NCI-H1092 treated with DMSO at 0.1 percent for 48 hours (cell line): ENCODE data around the gene INPP5A.
"Not testable (repeated sequence)": the region's sequence is repeated elsewhere in the genome, so short reads cannot be mapped to it uniquely, and the experiment has no call there.

Experiments used
- DNase-seq: peaks from one replicate; lab custom pipeline; 2025; lab: John Stamatoyannopoulos, UW

Gene INPP5A

DNA sequence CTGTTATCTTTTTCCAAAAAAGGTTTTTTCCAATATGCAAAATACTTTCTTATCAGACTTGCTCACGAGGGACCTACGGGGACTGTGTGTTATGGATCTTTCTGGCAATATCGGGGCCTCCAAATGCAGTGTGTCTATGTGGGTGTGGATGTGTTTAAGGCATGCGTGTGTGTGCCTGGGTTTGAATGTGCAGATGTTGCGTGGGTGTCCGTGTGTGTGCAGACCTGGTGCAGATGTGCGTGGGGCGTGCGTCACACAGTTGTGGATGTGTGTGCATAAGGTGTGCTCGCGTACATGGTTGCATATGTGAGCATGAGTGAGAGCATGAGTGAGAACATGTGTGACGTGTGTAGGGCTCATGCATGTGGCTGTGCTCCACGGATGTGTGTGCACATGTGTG, 228.7 kb downstream of the INPP5A start:
- no peak for DNase-seq

DNA sequence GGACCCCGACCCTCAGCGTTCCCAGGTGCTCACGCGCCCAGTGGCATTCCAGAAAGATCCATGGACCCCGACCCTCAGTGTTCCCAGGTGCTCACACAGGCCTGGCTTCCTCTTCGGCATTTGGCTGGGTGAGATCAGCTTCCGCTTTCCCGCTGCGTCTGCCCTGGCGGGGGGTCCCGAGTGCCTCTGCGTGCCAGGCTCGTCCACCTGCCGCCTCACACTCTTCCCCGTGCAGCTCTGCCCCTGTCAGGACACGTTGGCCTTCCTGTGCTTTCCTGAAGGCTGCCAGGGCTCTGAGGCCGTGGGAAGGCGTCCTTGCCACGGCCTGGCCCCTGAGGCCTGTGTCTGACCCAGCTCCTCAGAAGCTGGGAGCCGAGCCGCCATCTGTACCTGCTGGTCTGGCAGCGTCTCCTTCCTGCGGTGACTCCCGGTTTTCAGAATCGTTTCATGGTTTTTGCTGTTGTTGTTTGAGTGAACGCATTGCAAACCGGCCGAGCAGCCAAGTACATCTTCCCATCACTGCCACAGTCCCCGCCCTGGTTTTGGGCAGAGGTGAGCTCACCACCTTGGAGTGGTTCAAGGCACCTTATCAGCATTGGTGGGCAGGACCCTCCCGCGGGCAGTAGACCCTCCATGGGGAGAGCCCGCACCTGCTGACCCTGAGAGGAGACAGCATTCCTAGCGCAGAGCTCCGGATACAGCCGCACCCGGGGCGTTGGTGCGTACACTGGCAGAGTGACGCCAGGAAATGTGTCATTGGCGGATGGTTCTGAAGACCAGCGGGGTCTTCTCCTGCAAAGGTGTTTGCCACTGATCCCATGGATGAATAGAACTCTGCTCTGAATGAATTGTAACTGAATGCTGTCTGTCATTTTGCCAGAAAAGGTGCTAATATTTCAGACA, 231.0 kb downstream of the INPP5A start:
- DNase-seq = no peak

DNA sequence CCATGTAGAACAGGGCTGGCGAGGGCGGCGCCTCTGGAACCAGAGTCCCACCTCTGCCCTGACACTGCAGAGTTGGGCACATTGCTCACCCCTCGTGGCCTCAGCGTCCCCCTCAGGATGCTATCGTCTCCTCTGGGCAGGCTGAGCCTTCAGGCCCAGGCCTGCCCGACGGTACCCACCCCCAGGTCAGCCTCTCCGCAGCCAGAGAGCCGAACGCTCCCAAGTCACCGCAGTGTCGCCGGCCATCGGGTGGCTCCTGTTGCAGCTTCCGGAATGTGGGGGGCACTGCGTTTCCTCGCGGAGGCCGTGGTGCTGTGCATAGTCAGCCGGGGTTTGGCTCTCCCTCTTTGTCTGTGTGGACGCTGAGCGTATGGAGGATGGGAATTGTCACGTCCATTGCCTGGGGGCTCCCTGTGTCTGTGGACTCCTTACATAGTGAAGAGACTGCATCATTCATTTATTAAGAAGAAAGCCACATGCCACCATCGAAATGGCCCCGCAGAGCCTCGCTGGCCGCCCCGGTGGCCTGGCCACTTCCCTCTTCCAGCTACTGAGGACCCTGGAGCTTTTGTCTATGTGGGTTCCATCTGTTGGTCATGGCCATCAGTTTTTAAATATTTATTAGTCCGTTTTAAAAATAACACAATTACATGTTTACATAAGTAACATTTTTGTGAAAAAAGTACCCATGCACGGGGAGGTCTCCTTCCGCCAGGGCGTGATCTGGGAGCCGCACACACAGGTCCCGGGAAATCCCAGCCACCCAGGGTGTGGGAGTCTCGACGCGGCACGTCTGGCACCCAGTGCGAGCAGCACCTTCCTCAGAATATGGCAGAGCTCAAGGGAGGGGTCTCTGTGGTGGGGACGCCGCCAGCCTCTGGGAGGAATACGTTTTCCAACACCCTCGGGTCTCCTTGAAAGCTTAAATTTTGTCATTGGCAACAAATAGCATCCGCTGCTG, 232.8 kb downstream of the INPP5A start:
- DNase-seq = no peak

GRCh38 chr10:132772816-132773215, 235.2 kb downstream of the INPP5A start:
- DNase-seq = not testable (repeated sequence)

DNA sequence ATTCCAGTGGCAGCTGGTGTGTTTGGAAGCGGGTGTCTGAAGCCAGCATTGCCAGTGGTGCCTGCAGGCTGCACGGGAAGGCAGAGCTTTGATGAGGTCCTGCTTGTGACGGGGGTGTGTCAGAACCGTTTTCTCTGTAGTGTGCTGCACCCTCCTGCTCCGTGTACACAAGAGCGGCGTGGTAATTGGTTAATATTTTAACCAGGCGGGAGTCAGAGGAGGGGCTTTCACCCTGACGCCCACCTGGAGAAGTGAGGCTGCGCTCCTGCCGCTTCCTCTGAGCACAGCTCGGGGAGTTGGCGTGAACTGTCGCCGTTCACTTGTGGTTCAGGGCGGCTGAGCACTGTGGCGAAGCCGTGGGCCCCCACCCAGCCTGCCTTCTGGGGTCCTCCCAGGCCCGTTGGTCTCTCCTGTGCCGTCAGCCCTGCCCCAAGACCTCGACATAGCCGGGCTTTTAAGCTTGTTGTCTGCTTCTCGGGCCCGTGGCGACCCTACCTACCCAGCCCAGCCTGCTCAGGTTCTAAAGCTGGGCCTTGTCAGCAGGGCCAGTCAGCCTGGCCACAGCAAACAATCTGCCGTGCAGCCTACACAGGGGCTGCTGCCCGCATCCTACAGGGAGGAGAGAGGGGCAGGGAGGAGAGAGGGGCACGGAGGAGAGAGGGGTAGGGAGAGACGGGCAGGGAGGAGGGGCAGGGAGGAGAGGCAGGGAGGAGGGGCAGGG, 236.8 kb downstream of the INPP5A start:
- DNase-seq = no peak

GRCh38 chr10:132774902-132775863, 237.6 kb downstream of the INPP5A start:
- no peak for DNase-seq

DNA sequence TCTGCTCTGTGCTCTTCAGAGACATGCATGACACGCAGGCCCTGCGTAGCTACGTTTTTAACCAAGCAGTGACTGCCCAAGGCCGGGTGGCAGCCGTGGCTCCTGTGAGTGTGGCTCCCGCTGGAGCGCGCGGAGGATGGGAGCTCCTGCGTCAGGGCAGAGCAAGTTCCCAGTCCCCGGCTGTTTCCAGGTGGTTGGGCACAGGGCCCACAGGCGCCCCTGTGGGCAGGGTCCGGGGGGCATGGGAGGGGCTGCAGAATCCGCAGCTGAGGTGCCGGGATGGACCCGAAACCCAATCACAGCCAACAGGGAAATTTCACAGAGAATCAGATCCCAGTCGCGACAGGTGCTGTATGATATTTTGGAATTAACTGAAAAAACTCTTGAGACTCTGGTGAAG, 238.6 kb downstream of the INPP5A start:
- DNase-seq = no peak

- DNase-seq = no peak
Observed at GRCh38 chr10:132776821-132777220, 239.2 kb downstream of the INPP5A start.

GRCh38 chr10:132777441-132777840, 239.9 kb downstream of the INPP5A start:
- DNase-seq = no peak

GRCh38 chr10:132779549-132780294, 242.1 kb downstream of the INPP5A start:
- DNase-seq = no peak

- no peak for DNase-seq
Observed at GRCh38 chr10:132780356-132780755, 242.8 kb downstream of the INPP5A start.

DNA sequence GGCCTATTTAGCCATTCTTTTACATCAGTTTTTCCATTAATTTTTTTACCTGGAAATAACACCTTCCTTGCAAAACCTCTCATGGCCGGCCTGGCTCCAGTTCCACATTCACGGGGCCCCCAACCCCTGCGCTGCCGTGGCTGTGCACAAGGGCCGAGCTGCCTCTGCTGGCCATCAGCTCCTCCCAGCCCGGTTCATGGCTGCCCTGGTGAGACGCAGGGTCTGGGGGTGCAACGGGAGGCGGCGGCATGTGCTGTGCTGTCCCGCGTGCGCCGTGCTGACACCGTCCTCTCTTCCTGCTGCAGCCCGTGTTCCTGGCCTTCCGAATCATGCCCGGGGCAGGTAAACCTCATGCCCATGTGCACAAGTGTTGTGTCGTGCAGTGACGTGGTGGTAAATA, 244.0 kb downstream of the INPP5A start:
- no peak for DNase-seq

GRCh38 chr10:132783165-132783939, 245.8 kb downstream of the INPP5A start:
- no peak for DNase-seq

DNA sequence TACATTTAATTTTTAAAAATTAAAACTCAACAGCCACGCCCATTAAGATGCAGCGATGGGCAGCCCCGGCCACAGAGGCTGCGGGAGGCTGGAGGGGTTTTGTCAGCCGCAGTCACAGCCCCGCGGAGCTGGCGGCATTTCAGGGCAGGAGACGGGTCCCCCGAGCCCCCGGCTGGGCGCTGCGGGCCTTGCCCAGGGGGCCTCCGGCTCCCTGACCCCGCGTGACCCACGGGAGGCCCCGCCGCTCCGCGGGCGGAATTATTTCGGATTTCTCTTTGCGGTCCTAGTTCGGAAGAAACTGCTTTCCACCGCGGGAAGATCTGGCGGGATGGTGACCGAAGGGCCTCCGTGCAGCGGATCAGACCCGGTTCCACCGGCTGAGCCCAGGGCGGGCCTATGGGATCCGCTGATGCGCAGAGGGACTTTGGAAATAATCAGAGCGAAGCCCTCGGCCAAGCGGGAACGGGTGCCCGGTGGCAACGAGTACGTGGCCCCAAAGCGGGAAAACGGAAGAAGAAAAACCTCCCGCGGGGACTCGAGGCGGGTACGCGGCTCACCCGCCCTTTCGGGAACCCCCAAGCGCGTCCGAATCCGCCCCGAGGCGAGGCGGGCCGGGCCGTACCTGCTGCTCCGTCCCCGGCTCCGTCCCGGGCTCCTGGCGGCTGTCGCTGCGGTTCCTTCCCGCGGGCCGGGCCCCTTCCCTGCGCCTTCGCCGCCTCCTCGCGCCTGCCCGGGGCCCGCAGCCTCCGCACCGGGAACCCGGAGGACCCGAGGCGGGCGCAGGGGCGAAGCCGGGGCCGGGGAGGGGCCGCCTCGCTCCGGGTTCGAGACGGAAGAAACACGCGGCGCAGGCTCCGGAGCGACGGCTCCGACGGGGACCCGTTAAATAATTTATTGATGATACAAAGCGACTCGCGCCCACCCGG, 246.6 kb downstream of the INPP5A start:
- no peak for DNase-seq

DNA sequence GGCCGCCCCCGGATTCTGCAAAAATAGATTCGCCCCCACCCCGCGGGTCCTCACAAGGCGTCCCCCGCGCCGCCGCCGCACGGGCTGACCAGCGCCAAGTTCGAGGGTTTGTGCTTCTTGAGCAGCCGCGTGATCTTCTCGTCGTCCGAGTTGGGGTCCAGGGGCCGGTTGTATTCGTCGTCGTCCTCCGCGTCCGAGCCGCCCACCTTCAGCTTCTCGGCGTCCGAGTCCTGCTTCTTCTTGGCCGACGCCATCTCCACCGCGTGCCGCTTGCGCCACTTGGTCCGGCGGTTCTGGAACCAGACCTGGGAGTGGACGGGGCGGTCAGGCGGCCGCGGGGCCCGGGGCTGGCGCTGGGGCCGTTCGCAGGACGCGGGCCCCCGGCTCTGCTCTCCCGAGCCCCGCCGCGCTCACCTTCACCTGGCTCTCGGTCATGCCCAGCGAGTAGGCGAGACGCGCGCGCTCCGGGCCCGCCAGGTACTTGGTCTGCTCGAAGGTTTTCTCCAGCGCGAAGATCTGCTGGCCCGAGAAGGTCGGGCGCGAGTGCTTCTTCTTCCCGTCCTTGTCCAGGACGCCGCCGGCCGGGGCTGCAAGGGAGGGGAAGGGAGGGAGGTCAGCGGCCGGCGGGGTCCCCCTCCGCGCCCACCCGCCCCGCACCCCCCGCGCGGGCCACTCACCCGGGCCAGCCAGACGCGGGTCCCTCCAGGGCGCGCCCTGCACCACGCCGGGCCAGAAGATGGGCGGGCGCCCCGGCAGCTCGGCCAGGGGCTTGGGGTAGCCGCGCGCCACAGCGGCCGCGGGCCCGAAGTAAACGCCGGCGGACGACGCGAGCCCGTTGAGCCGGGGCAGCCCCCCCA, 247.5 kb downstream of the INPP5A start:
- no peak for DNase-seq

DNA sequence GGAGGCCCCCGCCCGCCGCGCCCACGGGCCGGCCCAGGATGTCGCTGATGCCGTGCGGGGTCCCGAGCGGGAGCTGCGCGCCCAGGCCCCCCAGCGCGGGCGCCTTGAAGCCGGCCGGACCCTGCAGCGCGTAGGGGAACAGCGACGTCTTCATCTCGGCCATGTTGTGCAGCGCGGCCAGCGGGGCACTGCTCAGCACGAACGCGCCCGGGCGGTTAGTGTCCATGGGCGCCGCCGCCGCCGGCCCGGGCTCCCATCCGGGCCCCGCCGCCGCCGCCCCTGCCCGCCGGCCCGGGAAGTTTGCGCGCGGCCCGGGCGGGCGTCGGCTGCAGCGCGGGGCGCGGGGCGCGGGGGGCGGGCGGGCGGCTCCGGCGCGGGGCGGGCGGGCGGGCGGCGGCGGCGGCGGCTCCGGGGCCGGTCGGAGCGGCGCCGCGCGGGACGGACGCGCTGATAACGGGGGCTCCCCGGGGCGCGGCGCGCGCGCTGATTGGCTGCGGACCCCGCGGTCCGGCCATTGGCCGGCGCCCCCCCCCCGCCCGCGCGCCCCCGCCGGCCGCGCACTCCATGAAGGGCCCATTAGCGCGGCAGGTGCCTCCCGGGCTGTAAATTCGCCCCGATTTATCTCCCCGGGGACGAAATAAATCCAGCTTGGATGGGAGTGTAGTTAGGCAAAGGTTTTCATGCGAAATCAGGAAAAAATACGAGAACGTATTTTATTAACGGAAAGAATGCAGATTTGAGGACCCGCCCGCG, 248.3 kb downstream of the INPP5A start, which contains the start of gene NKX6-2:
Gene NKX6-2, minus strand, starts transcription at position 425 of the 753 bp plus-strand sequence. Its CDS starts 199 bp downstream, at position 226.
- DNase-seq = no peak
